CD1c-positive myeloid dendritic cell (primary cell): ENCODE data around the gene SLC35E2B.
"Not testable (repeated sequence)": the region's sequence is repeated elsewhere in the genome, so short reads cannot be mapped to it uniquely, and the experiment has no call there.

Experiments
- DNase-seq: peaks from one replicate; pipeline ENCODE4 v3.0.0-alpha.2; 2016; ENCODE audit errors: extremely low spot score

The SLC35E2B gene

GRCh38 chr1:1674806-1675205, 17.8 kb downstream of the SLC35E2B start:
- not testable (repeated sequence) for DNase-seq

- DNase-seq: no peak
Measured at GRCh38 chr1:1672181-1672965, 20.2 kb downstream of the SLC35E2B start.

GRCh38 chr1:1671365-1672119, 21.1 kb downstream of the SLC35E2B start:
- no peak for DNase-seq

DNA sequence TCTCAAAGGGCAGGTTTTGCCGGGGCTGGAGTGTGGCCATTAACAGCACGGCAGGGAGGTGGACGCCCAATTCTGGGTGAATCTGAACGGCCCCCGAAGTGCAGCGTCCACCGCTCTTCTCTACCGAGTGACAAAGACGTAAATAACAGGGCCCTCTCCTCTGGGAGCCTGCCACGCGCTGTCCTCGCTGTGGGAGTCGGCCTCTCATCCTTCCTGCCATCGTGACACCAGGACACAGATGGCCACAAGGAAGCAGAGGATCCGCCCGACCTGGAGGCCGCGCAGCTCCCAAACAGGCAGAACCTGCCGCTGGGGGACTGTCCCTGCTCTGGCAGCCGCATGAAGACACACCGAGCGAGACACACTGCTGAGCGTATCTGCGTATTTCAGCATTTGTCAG, 21.7 kb downstream of the SLC35E2B start:
- DNase-seq: no peak

- DNase-seq: no peak
Measured at GRCh38 chr1:1669468-1670440, 22.8 kb downstream of the SLC35E2B start.

DNA sequence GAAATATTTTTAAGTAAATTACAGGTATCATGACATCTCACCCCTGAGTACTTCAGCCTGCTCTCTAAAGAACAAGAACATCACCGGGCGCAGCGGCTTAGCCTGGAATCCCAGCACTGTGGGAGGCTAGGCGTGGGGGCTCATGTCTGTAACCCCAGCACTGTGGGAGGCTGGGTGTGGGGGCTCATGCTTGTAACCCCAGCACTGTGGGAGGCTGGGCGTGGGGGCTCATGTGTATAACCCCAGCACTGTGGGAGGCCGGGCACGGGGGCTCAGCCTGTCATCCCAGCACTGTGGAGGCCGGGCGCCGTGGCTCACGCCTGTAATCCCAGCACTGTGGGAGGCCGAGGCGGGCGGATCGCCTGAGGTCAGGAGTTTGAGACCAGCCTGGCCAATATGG, 26.1 kb downstream of the SLC35E2B start:
- DNase-seq: no peak

DNA sequence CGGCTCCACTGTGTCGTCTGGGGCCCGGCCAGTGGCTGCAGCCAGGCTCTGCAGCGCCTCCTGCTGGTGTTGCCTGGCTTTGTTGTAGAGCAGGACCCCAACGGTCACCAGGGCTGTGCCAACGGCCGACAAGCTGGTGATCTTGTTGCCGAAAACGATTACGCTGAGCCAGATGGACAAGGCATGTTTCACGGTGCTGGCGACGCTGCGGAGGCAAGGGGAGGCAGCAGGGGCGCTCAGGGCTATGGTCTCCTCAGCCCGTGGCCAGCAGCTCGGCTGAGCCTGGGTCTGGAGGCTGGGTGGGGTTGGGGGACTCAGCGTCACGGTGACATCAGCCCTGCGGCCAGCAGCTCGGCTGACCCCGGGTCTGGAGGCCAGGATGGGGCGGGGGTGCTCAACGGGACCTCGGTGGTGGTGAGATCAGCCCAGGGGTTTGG, 26.8 kb downstream of the SLC35E2B start:
- DNase-seq: peak; percentile 22

GRCh38 chr1:1664941-1665814, 27.4 kb downstream of the SLC35E2B start:
- DNase-seq: no peak

DNA sequence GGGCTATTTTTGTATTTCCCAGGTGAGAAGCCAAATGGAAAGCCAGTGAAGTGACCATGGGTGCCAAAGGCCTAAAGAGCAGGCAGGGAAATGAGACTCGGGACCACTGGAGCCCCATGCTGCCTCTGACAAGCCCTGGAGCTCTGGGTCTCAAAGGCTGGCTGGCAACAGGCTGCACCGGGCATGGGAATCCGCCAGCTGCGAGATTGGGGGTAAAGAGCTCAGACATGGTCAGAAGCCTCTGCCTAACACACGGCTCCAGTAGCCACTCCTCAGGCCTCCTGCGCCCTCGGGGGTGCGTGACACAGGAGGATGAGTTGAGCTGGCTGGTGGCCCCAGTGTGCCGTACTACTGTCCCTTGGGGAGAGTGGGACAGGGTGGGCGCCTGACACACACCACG, 28.3 kb downstream of the SLC35E2B start:
- DNase-seq: not testable (repeated sequence)

DNA sequence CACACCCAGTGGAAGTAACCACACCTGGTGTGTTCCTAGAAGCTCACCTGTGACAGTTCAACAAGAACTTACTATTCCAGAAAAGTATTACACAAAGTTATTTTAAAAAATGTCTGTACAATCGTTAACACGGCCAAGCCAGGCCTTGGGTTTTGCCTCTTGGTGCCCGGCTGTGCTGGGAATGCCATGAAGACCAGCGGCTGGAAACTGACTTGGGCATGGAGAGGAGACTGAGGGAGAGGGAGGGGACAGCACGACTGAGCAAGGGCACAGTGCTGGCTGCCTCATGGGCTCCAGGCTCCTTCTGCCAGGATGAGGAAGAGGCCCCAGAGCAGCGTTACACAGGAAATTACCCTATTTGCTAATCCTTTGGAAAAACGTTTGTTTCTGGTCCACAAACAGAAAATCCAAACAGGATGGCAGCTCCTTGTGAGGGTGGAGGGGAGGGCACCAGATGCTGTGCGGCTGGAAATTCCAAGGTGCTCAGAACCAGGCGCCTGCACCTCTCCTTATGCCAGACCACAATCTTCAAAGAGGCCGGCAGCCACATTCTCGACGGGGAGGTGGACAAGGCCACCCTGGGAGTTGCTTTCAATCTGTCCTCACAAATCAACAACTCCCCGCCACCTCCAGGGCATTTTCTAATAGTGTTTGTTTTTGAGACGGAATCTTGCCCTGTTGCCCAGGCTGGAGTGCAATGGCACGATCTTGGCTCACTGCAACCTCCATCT, 29.6 kb downstream of the SLC35E2B start:
- DNase-seq: not testable (repeated sequence)

GRCh38 chr1:1662392-1662791, 30.2 kb downstream of the SLC35E2B start:
- DNase-seq: not testable (repeated sequence)

GRCh38 chr1:1658583-1659549, 33.7 kb downstream of the SLC35E2B start, which contains the start of gene CDK11B:
CDK11B (minus strand) TSS chr1:1659004; CDS start chr1:1657485, 1,519 bp downstream.
- DNase-seq: peak; percentile 99

GRCh38 chr1:1648265-1648664, 44.3 kb downstream of the SLC35E2B start:
- not testable (repeated sequence) for DNase-seq

GRCh38 chr1:1647567-1648241, 44.9 kb downstream of the SLC35E2B start:
- not testable (repeated sequence) for DNase-seq

DNA sequence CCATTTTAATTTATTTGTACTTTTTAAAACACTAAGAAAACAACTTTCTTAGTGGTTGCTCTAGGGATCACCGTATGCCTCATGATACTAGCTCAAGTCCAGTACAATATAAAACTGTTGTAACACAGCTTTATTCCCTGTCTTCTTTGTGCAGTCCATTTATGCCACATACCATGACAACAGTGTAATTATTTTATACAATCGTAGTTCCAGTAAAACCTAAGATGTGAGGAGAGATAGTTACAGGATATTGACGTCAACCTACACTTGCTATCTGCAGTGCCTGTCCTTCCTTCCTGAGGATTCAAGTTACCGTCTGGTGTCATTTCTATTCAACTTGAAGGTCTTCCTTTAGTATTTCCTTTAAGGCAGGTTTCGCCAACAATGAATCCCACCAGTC, 46.3 kb downstream of the SLC35E2B start:
- not testable (repeated sequence) for DNase-seq

DNA sequence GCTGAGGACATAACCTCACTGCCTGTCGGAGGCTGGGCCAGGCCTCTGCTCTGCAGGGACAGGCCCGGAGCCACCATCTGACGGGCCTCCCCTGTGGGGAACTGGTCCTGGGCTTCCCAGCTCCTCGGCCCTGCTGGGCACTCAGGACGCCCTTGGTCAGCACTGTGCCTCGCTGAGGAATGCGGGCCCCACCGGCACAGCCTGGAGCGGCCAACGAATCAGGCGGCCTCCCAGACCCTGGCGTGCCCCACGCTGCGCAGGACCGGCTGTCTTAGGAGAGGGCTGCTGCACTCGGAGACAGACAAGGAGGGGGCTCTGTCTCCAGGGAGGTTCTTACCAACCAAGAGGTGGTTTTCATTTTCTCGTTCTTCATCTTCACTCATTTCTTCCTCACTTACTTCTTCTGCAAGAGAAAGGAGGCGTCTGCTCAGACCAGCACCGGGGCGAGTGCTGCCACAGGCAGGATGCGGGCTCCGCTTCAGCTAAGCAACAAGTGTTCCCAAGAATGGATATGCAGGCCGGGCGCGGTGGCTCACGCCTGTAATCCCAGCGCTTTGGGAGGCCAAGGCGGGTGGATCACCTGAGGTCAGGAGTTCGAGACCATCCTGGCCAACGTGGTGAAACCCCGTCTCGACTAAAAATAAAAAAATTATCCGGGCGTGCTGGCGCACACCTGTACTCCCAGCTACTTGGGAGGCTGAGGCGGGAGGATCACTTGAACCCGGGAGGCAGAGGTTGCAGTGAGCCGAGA, 51.7 kb downstream of the SLC35E2B start:
- not testable (repeated sequence) for DNase-seq

- DNase-seq: not testable (repeated sequence)
Measured at GRCh38 chr1:1640081-1640480, 52.5 kb downstream of the SLC35E2B start.
